Lower leg skin (tissue), 4 donors: ENCODE results near the gene CHST4. TPM values are rescaled to one million over a fixed set of nuclear protein-coding genes. Genes with fewer than 3 reads are reported as not detected.

ENCODE experiments used
- DNase-seq, 2 donors: peaks; one replicate each; pipeline ENCODE4 v3.0.0-alpha.2; 2019; ENCODE audit warnings: low spot score in 2 of 2
- H3K4me3 ChIP-seq: fragments of 200-600 bp; sonication (generic); 2 replicates; pipeline ENCODE4 v1.5.1; 2017; ENCODE audit warnings: mild to moderate bottlenecking, low read depth; ENCODE audit not compliant: poor library complexity, severe bottlenecking
- CTCF ChIP-seq, 3 donors: fragments of 450-650 bp; IDR thresholded peaks; one replicate each; pipeline ENCODE4 v1.5.1; 2016; ENCODE audit warnings: antibody characterized with exemption in 3 of 3, mild to moderate bottlenecking in 3 of 3, moderate library complexity in 2 of 3
- POLR2A ChIP-seq, 2 donors: fragments of 450-650 bp; IDR thresholded peaks; one replicate each; pipeline ENCODE4 v1.6.1; 2016 to 2017; ENCODE audit warnings: antibody characterized with exemption in 2 of 2, mild to moderate bottlenecking in 1 of 2, moderate library complexity in 1 of 2
- WGBS, 2 donors: methylation state at CpG; one replicate each; pipeline ENCODE4 v1.1.5; 2018; 5-methylcytosine and 5-hydroxymethylcytosine counted together
- intact Hi-C: fragments of 100-400 bp; cut with DNase I; formaldehyde crosslinking; loops from one replicate; pipeline ENCODE4 v1.15.0; 2023; ENCODE audit warnings: low total_unique reads
- total RNA-seq, 4 donors: library from RNA; depleted of rRNA; stranded (reverse); fragments of >200 nt; gene quantifications; one replicate each; pipeline ENCODE4 v1.1.0, GENCODE V29; 2016

The CHST4 gene
- total RNA-seq, 4 donors from 2014 or later: not detected

- DNase-seq: no peak
- WGBS, 2 donors: 79 to 80% methylated on average over 8 to 9 of the region's 9 CpGs
- no peak for TF ChIP-seq POLR2A (IDR thresholded peaks at IDR 0.05)
- TF ChIP-seq CTCF (IDR thresholded peaks at IDR 0.05): no peak
- no peak overlapping the region for H3K4me3 ChIP-seq
- intact Hi-C loops: no loop called here
Measured at GRCh38 chr16:71565812-71566700, 39.8 kb downstream of the CHST4 start.

- whole genome bisulfite sequencing, 2 donors: 91% methylated on average over 8 of the region's 8 CpGs
- no peak for DNase-seq
- TF ChIP-seq POLR2A (IDR thresholded peaks at IDR 0.05) (no peak), CTCF (IDR thresholded peaks at IDR 0.05) (no peak)
- intact Hi-C loops: no loop called here
- no peak overlapping the region for H3K4me3 ChIP-seq
Measured at GRCh38 chr16:71567931-71568330, 41.7 kb downstream of the CHST4 start.

- intact Hi-C loops: no loop called here
- TF ChIP-seq POLR2A (IDR thresholded peaks at IDR 0.05): no peak
- TF ChIP-seq CTCF (IDR thresholded peaks at IDR 0.05): no peak
- DNase-seq: no peak
- H3K4me3 ChIP-seq: no peak overlapping the region
- WGBS, 2 donors: 54 to 72% methylated on average over 4 of the region's 4 CpGs
Measured at GRCh38 chr16:71568551-71568950, 42.3 kb downstream of the CHST4 start.

GRCh38 chr16:71569621-71570020 lies 43.4 kb downstream of the CHST4 start:
- DNase-seq: no peak
- TF ChIP-seq POLR2A (IDR thresholded peaks at IDR 0.05) (no peak), CTCF (IDR thresholded peaks at IDR 0.05) (no peak)
- 71 to 80% methylated on average over 4 of the region's 4 CpGs for WGBS, 2 donors
- H3K4me3 ChIP-seq: no peak overlapping the region
- intact Hi-C loops: no loop called here

- TF ChIP-seq POLR2A (IDR thresholded peaks at IDR 0.05): no peak
- TF ChIP-seq CTCF (IDR thresholded peaks at IDR 0.05): no peak
- no peak overlapping the region for H3K4me3 ChIP-seq
- 91 to 94% methylated on average over 8 of the region's 8 CpGs for WGBS, 2 donors
- intact Hi-C loops: no loop called here
- DNase-seq: no peak
Measured at GRCh38 chr16:71570144-71570543, 43.9 kb downstream of the CHST4 start.
